ENCODE measurements around the gene MAD1L1.
A peak's percentile ranks its signal among the peaks of the same experiment; 100 is the strongest.

MAD1L1 gene

GRCh38 chr7:2024567-2024918 lies 208.2 kb downstream of the MAD1L1 start:
- DNase-seq = no peak

GRCh38 chr7:2023877-2024566 lies 208.7 kb downstream of the MAD1L1 start:
- no peak for DNase-seq

DNA sequence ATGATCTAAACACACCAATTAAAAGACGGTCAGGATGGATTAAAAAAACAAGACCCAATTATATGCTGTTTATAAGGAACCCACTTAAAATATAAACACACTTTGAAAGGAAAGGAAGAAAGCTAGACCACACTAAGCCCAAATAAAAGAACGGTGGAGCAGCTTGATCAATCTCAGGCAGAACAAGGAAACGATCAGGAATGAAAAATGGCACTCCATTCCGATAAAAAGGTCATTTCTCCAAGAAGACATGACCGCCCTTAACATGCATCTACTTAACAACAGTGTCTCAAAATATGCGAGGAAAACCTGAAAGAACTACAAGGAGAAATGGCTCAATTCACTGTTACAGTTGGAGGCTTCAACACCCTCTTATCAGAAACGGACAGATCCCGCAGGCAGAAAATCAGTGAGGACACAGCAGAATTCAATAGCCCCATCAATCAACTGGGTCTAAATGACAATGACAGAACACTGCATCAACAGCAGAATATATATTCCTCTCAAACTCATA lies 210.0 kb downstream of the MAD1L1 start:
- DNase-seq = no peak

- no peak for DNase-seq
Measured at GRCh38 chr7:2022021-2022409, 210.7 kb downstream of the MAD1L1 start.

DNA sequence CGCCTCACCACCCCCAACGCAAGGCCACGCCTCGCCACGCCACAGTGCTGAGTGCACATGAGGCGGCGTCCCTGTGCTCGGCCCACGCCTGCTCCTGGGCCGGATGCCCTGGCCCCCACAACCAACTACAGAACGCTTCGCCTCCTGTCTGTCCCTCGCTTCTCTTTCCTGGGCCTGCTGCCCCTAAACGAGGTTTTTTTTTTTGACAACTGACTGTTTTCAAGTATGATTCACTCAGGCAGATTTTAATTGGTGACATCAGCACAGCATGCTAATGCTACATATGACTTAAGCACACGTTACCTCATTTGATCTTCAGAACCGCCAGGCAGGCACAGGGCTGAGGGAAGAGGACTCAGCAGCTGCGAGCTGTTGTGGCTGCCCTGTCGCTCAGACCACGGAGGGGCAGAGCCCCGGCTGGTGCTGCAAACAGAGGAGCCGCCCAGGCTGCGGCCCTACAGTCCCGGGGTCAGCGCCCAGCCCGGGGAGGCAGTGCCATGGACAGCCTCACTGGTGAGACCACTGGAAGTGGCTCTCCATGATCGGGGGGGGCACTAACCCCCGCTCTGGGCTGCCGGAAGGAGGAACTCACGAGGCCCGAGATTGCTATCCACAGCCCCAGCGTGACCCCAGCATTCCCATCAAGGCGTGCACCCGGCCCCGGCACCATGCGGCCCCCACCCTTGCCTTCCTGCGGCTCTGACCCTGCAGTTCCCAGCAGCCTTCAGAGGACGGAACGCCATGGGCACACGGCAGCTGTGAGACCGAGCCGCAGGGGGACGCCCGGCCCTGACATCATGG lies 212.8 kb downstream of the MAD1L1 start:
- peak in 2 of 5 experiments; percentile 7 to 57 for DNase-seq

- peak in 1 of 5 experiments; percentile 5 for DNase-seq
Measured at GRCh38 chr7:2019461-2019710, 213.4 kb downstream of the MAD1L1 start.

DNA sequence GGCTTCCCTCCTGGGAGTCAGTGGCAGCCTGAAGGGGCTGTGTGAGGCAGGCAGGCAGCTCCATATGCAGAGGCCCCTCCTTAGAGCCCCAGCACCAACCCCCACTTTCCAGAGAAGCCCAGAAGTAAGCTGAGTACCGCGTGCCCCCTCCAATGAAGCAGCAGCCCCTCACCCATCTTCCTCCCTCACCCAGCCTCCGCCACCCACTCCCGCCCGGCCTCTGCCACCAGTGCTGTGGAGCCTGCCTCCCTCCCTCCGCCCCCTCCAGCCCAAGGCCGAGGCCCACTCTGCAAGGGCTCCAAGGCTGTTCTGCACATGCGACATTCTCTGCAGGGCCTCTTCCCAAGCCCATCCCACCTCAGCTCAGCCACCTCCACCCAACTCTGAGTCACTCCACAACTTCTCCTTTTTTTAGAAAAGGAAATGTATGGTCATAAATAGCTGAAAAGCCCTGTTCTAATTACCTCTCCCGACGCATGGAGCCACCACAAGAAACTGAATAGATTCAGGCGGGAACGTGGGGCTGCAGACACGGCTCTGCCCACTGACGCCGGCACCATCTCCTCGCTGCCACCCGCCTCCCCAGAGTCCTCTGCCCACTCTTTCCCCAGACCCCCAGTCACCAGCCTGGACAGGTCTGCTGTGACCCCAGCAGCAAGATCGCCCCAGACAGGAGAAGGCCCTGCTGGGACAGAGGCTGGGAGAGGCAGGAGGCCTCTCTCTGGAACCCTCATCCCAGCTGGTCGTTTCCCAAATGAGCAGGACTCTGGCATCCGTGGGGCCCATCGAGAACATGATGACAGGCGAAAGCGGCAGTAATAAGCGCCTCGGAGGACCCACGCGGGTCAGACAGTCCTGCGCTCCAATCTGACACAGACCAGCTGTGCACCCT lies 213.9 kb downstream of the MAD1L1 start:
- peak in 1 of 5 experiments; percentile 5 for DNase-seq

DNA sequence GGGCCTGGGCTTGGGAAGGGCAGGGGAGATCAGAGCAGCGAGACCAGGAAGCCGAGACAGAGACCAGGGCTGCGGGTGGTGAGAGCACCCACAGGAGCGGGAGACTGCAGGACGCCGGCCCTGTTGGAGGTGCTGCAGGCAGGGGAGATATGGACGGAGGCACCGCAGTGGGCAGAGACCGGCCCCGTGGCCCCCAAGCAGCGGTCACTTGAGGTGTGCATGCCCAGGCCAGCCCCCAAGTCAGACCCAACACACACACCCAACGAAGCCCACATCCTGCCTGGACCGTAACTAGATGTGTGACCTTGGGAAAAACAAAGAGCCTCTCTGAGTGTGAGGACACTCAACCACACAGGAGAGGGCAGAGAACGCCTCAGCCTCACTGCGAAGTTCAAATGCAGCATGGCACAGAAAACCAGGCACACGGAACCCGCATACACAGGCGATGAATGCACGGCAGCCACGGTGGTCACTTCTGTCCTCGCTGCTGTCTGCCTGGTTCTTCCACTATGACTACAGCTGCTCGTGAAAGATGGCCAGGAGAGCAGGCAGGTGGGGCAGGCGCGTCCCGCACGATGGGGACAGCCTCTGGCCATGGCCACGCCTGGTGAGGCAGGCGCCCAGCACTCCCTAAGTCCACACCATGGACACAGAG lies 214.7 kb downstream of the MAD1L1 start:
- peak in 1 of 5 experiments; percentile 4 for DNase-seq

DNA sequence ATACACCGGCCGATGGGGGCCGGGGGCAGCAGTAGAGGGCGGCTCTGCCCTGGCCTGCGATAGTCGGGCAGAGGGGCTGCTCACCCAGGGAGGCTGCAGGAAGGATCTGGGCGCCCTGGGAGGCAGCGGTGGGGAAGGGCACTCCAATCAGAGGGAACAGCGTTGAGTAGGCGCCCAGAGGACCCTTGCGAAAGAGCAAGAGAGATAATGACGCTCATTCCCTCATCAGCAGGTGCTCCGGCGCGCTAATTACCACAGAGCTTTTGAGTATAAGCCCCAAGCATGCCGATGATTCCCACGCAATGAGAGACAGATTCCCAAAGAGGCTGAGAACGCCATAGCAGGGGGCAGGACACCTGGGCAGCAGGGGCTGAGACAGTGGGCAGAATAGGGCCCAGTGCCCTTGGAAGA lies 215.3 kb downstream of the MAD1L1 start:
- DNase-seq = peak in 1 of 5 experiments; percentile 5

GRCh38 chr7:2016761-2017480 lies 215.8 kb downstream of the MAD1L1 start:
- no peak for DNase-seq

- DNase-seq = peak in 1 of 5 experiments; percentile 7
Measured at GRCh38 chr7:2016021-2016631, 216.6 kb downstream of the MAD1L1 start.

GRCh38 chr7:2015251-2015871 lies 217.4 kb downstream of the MAD1L1 start:
- DNase-seq = peak in 1 of 5 experiments; percentile 4

DNA sequence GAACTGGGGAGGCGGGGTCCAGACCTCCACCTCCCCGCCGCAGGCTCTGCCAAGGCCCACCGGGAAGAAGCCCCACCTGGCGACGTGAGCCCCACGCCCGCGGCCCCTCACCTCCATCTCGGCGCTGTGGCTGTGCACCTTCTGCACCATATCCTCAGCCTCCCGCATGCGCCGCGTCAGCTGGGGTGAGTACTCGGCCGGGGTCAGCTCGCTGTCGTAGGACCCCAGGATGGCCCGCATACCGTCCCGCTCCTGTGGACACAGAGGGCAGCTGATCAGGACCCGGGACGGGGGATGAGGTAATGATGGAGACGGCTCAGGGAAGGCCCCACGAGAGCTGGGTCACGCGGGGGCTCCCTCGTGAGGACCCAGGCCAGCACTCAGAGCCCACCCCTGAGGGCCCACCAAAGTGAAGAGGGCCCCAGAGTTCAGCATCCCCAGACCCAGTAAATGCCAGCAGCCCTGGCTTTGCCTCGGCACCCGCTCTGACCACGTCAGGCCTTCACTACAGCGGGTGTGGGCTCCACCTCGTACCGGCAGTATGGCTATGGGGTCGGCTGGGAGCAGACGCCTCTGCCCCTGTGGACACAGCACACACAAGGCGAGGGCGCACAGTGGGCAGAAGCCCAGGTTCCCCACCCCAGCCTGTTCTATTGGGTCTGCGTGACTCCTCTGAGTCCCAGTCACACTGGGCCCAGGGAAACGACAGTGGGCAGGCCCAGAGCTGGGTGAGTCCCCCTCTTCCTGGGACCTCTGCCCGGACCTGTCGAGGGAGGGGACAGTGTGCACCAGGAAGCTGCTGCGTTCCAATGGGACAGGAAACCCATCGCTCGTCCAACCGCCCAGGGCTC lies 218.1 kb downstream of the MAD1L1 start:
- DNase-seq = peak in 1 of 5 experiments; percentile 8

DNA sequence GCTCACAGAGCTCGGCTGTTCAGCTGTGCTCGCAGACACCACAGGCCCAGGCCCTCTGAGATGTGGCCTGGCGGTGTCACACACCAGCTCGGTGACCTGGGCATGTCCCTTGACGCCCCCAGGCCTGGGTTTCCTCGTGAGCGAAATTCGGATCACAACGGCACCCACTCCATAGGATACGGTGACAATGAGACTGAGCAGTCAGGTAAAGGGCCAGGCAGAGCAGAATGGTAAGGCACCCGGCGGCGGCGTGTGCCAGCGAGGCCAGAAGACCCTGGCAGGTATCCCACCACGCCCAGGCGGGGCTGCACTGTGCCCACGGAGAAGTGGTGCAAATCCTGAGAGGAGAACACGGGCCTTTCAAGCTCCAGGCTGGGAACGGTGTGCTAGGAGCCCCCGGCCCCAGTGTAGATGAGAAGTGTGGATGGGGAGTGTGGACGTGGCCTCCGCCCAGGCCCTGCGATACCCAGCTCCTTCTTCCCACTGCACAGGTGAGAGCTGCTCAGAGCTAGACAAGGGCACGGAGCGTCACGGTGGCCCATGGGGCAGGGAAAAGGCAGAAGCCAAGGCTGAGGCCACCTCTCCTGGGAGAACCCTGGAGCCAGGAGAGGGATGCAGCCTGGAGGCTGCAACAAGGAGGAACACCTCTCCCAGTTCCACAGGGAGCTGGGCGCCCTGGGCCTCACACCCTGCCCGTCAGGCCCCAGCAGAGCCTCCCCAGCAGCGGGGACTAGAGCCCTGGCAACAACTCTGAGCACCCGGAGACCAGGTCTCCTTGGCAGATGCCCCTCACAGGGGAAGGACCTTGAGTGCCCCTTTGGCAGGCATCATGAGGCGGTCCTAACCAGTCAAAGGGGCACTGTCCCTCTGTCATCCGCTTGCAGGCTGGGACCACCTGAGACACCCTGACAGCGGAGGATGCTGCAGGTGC lies 219.1 kb downstream of the MAD1L1 start:
- DNase-seq = peak in 1 of 5 experiments; percentile 8

- DNase-seq = no peak
Measured at GRCh38 chr7:2012981-2013380, 219.8 kb downstream of the MAD1L1 start.

GRCh38 chr7:2012044-2012900 lies 220.5 kb downstream of the MAD1L1 start:
- DNase-seq = no peak

- no peak for DNase-seq
Measured at GRCh38 chr7:2011266-2012043, 221.3 kb downstream of the MAD1L1 start.

Data from T-helper 2 cell (primary cell).